Measurements from ENCODE around the gene SNX18.
"Not testable (repeated sequence)": the region's sequence is repeated elsewhere in the genome, so short reads cannot be mapped to it uniquely, and the experiment has no call there.

The SNX18 gene

DNA sequence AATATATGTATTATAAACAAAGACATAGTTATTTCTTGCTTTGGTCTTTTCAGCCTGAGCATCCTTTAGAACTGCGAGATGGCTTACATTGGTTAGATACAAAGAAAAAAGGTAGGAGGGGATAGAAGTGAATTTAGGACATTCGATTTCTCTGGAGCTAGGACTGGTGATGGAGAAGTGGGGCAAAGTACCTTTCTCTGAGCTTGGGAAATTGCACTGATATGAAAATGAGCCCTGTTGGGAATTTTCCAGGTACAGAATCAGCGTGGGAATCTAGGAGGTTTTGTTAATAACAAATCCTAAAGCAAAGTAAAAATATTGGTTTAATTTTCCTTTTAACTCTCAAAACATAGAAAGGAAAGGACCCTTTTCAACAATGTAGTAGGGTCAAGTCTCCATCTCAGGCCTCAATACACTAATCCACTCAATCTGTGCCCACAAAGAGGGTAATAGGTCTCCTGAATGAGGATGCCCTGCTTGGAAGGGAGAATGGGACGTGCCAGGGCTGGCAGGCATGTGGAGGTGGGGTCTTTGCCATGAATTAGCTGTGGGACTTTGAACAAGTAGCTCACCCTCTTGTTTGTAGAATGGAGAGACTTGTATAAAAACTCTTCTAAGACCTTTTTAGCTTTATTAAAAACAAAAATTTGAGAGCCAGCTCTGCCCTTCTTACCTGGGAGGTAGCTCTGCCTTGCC, 17.7 kb downstream of the SNX18 start:
- WGBS, 2 donors (ENCODE audit: extremely low coverage in 2 of 2, insufficient read length in 2 of 2, insufficient replicate concordance in 1 of 2), result no CpG with 5 or more reads among the region's 4 CpGs

GRCh38 chr5:54536375-54536774, 18.8 kb downstream of the SNX18 start:
- H3K36me3 ChIP-seq (replicated peaks in 1 of 2; ENCODE audit: control insufficient read depth in 2 of 2, insufficient read depth in 2 of 2, low read length in 2 of 2); H3K4ac ChIP-seq (ENCODE audit: low read length); H2BK120ac ChIP-seq (ENCODE audit: low read depth, low read length); H3K27me3 ChIP-seq (ENCODE audit: control insufficient read depth in 3 of 3, insufficient read depth in 3 of 3, low read depth in 1 of 3, low read length in 3 of 3); DNase-seq (ENCODE audit: low spot score); H2AK5ac ChIP-seq (ENCODE audit: low read depth, low read length); H2BK15ac ChIP-seq (ENCODE audit: low read length); H2AFZ ChIP-seq (ENCODE audit: low read length); H2BK5ac ChIP-seq (ENCODE audit: low read length); H4K91ac ChIP-seq (ENCODE audit: low read depth, low read length, poor library complexity); H3K9ac ChIP-seq (ENCODE audit: low read depth, low read length, poor library complexity); H3K18ac ChIP-seq (ENCODE audit: low read length); H3K4me2 ChIP-seq (ENCODE audit: insufficient read depth, low read length, poor library complexity, severe bottlenecking); H3K79me1 ChIP-seq (ENCODE audit: low read depth, low read length); H4K8ac ChIP-seq (ENCODE audit: low read depth, low read length); H2BK12ac ChIP-seq (ENCODE audit: low read length); H3K14ac ChIP-seq (ENCODE audit: low read length); H3K23ac ChIP-seq (ENCODE audit: low read depth, low read length, poor library complexity); H3K27ac ChIP-seq (replicated peaks; ENCODE audit: low read length); H3K4me3 ChIP-seq (ENCODE audit: low read length in 2 of 2); H3K9me3 ChIP-seq (replicated peaks in 1 of 2; ENCODE audit: control insufficient read depth in 2 of 2, insufficient read depth in 1 of 2, low read depth in 1 of 2, low read length in 2 of 2): not testable (repeated sequence)
- peaks cover 10 to 14% of the 10 kb centered on the region in 2 donors for H3K4me1 ChIP-seq (ENCODE audit: control insufficient read depth in 2 of 2, insufficient read depth in 1 of 2, low read depth in 1 of 2, low read length in 2 of 2)
- no CpG with 5 or more reads among the region's 6 CpGs for whole genome bisulfite sequencing, 2 donors (ENCODE audit: extremely low coverage in 2 of 2, insufficient read length in 2 of 2, insufficient replicate concordance in 1 of 2)

More for the DNA sequence above, 17.7 kb downstream of the SNX18 start:
- H2BK5ac ChIP-seq (ENCODE audit: low read length), result no peak overlapping the region
- H2AK5ac ChIP-seq (ENCODE audit: low read depth, low read length), result no peak overlapping the region
- H3K27me3 ChIP-seq (ENCODE audit: control insufficient read depth in 3 of 3, insufficient read depth in 3 of 3, low read depth in 1 of 3, low read length in 3 of 3), result no peaks in the 10 kb centered on the region
- H4K8ac ChIP-seq (ENCODE audit: low read depth, low read length), result no peak overlapping the region
- H3K9me3 ChIP-seq (replicated peaks in 1 of 2; ENCODE audit: control insufficient read depth in 2 of 2, insufficient read depth in 1 of 2, low read depth in 1 of 2, low read length in 2 of 2), result no peaks in the 10 kb centered on the region
- no peak overlapping the region for H3K18ac ChIP-seq (ENCODE audit: low read length)
- no peak overlapping the region for H2BK120ac ChIP-seq (ENCODE audit: low read depth, low read length)
- H3K36me3 ChIP-seq (replicated peaks in 1 of 2; ENCODE audit: control insufficient read depth in 2 of 2, insufficient read depth in 2 of 2, low read length in 2 of 2), result no peaks in the 10 kb centered on the region
- no peak overlapping the region for H2AFZ ChIP-seq (ENCODE audit: low read length)
- H3K4me2 ChIP-seq (ENCODE audit: insufficient read depth, low read length, poor library complexity, severe bottlenecking), result no peak overlapping the region
- peaks cover 2% of the 10 kb centered on the region for H3K79me1 ChIP-seq (ENCODE audit: low read depth, low read length)
- no peak overlapping the region for H2BK15ac ChIP-seq (ENCODE audit: low read length)
- no peak overlapping the region for H3K23ac ChIP-seq (ENCODE audit: low read depth, low read length, poor library complexity)
- no peak overlapping the region for H3K4ac ChIP-seq (ENCODE audit: low read length)
- H4K91ac ChIP-seq (ENCODE audit: low read depth, low read length, poor library complexity), result no peak overlapping the region
- no peak overlapping the region for H3K4me3 ChIP-seq (ENCODE audit: low read length in 2 of 2)
- peaks cover 10 to 14% of the 10 kb centered on the region in 2 donors for H3K4me1 ChIP-seq (ENCODE audit: control insufficient read depth in 2 of 2, insufficient read depth in 1 of 2, low read depth in 1 of 2, low read length in 2 of 2)
- no peak overlapping the region for H3K9ac ChIP-seq (ENCODE audit: low read depth, low read length, poor library complexity)
- no peak overlapping the region for H2BK12ac ChIP-seq (ENCODE audit: low read length)
- DNase-seq (ENCODE audit: low spot score), result no peak
- no peak overlapping the region for H3K14ac ChIP-seq (ENCODE audit: low read length)
- H3K27ac ChIP-seq (replicated peaks; ENCODE audit: low read length), result no peak overlapping the region

GRCh38 chr5:54536861-54537260, 19.3 kb downstream of the SNX18 start:
- not testable (repeated sequence) for H3K27me3 ChIP-seq (ENCODE audit: control insufficient read depth in 3 of 3, insufficient read depth in 3 of 3, low read depth in 1 of 3, low read length in 3 of 3); H3K36me3 ChIP-seq (replicated peaks in 1 of 2; ENCODE audit: control insufficient read depth in 2 of 2, insufficient read depth in 2 of 2, low read length in 2 of 2); H2AK5ac ChIP-seq (ENCODE audit: low read depth, low read length); H2BK5ac ChIP-seq (ENCODE audit: low read length); H2AFZ ChIP-seq (ENCODE audit: low read length); H3K4me2 ChIP-seq (ENCODE audit: insufficient read depth, low read length, poor library complexity, severe bottlenecking); H3K4me3 ChIP-seq (ENCODE audit: low read length in 2 of 2); H3K9me3 ChIP-seq (replicated peaks in 1 of 2; ENCODE audit: control insufficient read depth in 2 of 2, insufficient read depth in 1 of 2, low read depth in 1 of 2, low read length in 2 of 2); H3K18ac ChIP-seq (ENCODE audit: low read length); H4K91ac ChIP-seq (ENCODE audit: low read depth, low read length, poor library complexity); DNase-seq (ENCODE audit: low spot score); H3K9ac ChIP-seq (ENCODE audit: low read depth, low read length, poor library complexity); H3K27ac ChIP-seq (replicated peaks; ENCODE audit: low read length); H2BK120ac ChIP-seq (ENCODE audit: low read depth, low read length); H2BK15ac ChIP-seq (ENCODE audit: low read length); H3K79me1 ChIP-seq (ENCODE audit: low read depth, low read length); H3K14ac ChIP-seq (ENCODE audit: low read length); H2BK12ac ChIP-seq (ENCODE audit: low read length); H3K4ac ChIP-seq (ENCODE audit: low read length); H3K23ac ChIP-seq (ENCODE audit: low read depth, low read length, poor library complexity); H4K8ac ChIP-seq (ENCODE audit: low read depth, low read length)
- H3K4me1 ChIP-seq (ENCODE audit: control insufficient read depth in 2 of 2, insufficient read depth in 1 of 2, low read depth in 1 of 2, low read length in 2 of 2), result peaks cover 10 to 12% of the 10 kb centered on the region in 2 donors
- WGBS, 2 donors (ENCODE audit: extremely low coverage in 2 of 2, insufficient read length in 2 of 2, insufficient replicate concordance in 1 of 2), result no CpG with 5 or more reads among the region's 4 CpGs

DNA sequence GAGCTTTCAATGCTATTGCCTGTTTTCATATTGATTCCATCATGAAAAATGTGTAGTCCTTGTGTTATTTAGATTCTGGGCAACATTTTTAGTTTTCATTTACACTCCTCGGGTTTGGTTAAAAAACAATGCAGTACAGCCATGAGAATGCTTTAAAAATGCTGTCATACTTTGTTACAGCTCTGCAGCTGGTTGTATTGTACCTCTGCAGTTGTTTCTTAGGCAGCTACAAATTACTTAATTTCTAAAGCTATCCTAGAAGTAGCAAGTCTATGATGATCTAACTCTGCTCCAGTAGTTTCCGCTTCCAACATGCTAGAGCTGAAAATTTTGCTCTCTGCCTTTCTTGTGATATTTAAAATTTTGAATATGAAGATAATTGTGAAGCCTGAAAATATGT, 20.2 kb downstream of the SNX18 start:
- Histone ChIP-seq H3K27me3 (ENCODE audit: control insufficient read depth in 3 of 3, insufficient read depth in 3 of 3, low read depth in 1 of 3, low read length in 3 of 3) (no peaks in the 10 kb centered on the region), H3K4me2 (ENCODE audit: insufficient read depth, low read length, poor library complexity, severe bottlenecking) (no peak overlapping the region), H3K4me3 (ENCODE audit: low read length in 2 of 2) (no peak overlapping the region), H3K14ac (ENCODE audit: low read length) (no peak overlapping the region), H3K18ac (ENCODE audit: low read length) (no peak overlapping the region), H3K4ac (ENCODE audit: low read length) (no peak overlapping the region), H3K9ac (ENCODE audit: low read depth, low read length, poor library complexity) (no peak overlapping the region), H2AFZ (ENCODE audit: low read length) (no peak overlapping the region), H3K4me1 (ENCODE audit: control insufficient read depth in 2 of 2, insufficient read depth in 1 of 2, low read depth in 1 of 2, low read length in 2 of 2) (peaks cover 10 to 12% of the 10 kb centered on the region in 2 donors), H2BK120ac (ENCODE audit: low read depth, low read length) (no peak overlapping the region), H3K27ac (replicated peaks; ENCODE audit: low read length) (no peak overlapping the region), H3K9me3 (replicated peaks in 1 of 2; ENCODE audit: control insufficient read depth in 2 of 2, insufficient read depth in 1 of 2, low read depth in 1 of 2, low read length in 2 of 2) (no peaks in the 10 kb centered on the region), H3K79me1 (ENCODE audit: low read depth, low read length) (peaks cover 2% of the 10 kb centered on the region), H2BK12ac (ENCODE audit: low read length) (no peak overlapping the region), H3K36me3 (replicated peaks in 1 of 2; ENCODE audit: control insufficient read depth in 2 of 2, insufficient read depth in 2 of 2, low read length in 2 of 2) (no peaks in the 10 kb centered on the region), H3K23ac (ENCODE audit: low read depth, low read length, poor library complexity) (no peak overlapping the region), H2BK5ac (ENCODE audit: low read length) (no peak overlapping the region), H4K91ac (ENCODE audit: low read depth, low read length, poor library complexity) (no peak overlapping the region), H2AK5ac (ENCODE audit: low read depth, low read length) (no peak overlapping the region), H4K8ac (ENCODE audit: low read depth, low read length) (no peak overlapping the region), H2BK15ac (ENCODE audit: low read length) (no peak overlapping the region)
- no peak for DNase-seq (ENCODE audit: low spot score)
- WGBS, 2 donors (ENCODE audit: extremely low coverage in 2 of 2, insufficient read length in 2 of 2, insufficient replicate concordance in 1 of 2), result no CpG with 5 or more reads among the region's 2 CpGs
